Stromal cell of bone marrow (primary cell): ENCODE measurements around the gene SMURF2.
"Not testable (repeated sequence)": the region's sequence is repeated elsewhere in the genome, so short reads cannot be mapped to it uniquely, and the experiment has no call there.

ENCODE experiments used
- DNase-seq: peaks from one replicate; pipeline ENCODE4 v3.0.0-alpha.2; 2012; ENCODE audit warnings: low read depth

SMURF2 gene

GRCh38 chr17:64661976-64662773 is at the start of gene SMURF2:
TSS of gene SMURF2 (minus strand) at chr17:64662307. CDS start at chr17:64661880, 427 bp downstream.
- no peak for DNase-seq

GRCh38 chr17:64709481-64709880 is 47.4 kb upstream of the SMURF2 start:
- no peak for DNase-seq

DNA sequence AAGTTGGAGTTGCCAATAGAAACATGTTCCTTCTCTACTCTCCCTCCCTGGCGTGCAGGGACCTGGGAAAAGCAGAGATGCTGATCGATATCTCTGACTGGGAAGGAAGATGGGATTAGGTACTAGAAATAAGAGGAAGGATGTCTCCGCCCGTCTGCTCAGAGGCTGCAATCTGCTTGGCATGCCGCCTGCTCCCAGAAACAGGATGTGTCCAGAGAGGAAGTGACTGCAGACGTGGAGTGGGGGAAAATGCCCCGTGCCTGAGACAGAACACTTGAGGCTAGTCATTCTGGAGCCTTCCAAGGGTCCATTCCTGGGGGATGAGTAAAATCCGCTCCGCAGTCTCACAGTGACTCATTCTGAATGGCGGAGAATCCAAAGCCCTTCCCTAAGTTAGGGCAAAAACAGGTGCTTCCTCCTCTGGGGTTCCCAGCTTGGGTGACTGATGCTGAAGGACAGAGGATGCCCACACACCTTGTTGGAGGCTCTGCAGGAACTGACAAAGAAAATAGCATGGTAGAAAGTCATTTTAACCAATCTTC is 45.0 kb upstream of the SMURF2 start:
- peak; percentile 99 for DNase-seq

GRCh38 chr17:64706224-64707049 is 44.3 kb upstream of the SMURF2 start:
- no peak for DNase-seq

DNA sequence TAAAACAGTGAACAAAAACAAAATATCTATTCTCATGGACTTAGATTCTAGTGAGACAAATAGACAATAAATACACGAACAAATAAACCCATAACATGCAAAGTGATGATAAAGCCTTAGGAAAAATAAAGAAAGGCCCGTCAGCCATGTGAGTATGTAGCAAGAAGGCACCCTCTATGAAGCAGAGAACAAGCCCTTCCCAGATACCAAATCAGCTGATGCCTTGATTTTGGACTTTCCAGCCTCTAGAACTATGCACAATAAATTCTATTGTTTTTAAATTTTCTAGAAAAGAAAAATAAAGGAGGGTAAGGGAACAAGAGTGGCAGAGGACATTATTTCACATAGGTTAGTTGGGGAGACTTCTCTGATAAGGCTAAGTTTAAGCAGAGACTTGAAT is 40.7 kb upstream of the SMURF2 start:
- DNase-seq: no peak

DNA sequence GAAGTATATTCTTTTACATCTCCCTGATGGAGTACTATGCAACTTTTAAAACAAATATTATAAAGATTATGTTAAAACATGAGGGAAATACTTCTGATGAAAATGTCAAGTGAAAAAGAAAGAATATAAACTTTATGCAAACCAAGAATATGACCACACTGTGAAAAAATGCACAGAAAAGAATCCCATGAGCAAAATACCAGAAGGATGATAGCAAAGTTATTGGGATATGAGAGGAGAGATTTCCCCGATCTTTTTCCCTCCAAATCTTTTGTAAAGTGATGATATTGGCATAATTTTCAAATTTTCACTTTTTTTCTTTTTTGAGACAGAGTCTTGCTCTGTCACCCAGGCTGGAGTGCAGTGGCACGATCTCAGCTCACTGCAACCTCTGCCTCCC is 36.6 kb upstream of the SMURF2 start:
- DNase-seq: no peak

DNA sequence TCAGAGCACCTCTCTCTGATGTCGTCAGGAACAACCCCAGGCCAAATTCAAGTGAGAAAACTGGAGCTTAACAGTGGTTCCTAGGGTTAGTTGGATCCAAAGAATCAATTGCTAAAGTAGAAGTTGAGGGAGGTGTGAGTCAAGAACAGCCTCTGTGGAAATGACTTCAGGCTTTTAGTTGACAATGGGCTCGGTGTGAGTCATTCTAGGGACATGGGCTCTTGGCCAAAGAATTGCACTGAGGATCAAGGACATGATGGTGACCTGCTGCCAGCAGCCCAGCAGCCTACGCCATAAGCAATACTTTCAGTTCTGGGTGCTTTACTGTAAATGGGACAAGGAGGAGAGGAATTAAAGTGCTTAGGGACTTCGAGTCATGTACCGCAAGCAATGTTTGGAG is 32.1 kb upstream of the SMURF2 start:
- peak; percentile 72 for DNase-seq

GRCh38 chr17:64692187-64692586 is 30.1 kb upstream of the SMURF2 start:
- DNase-seq: no peak

GRCh38 chr17:64689106-64689505 is 27.0 kb upstream of the SMURF2 start:
- DNase-seq: no peak

- no peak for DNase-seq
Observed at GRCh38 chr17:64688481-64688880, 26.4 kb upstream of the SMURF2 start.

- peak; percentile 63 for DNase-seq
Observed at GRCh38 chr17:64687961-64688360, 25.9 kb upstream of the SMURF2 start.

GRCh38 chr17:64687376-64687775 is 25.3 kb upstream of the SMURF2 start:
- DNase-seq: no peak

DNA sequence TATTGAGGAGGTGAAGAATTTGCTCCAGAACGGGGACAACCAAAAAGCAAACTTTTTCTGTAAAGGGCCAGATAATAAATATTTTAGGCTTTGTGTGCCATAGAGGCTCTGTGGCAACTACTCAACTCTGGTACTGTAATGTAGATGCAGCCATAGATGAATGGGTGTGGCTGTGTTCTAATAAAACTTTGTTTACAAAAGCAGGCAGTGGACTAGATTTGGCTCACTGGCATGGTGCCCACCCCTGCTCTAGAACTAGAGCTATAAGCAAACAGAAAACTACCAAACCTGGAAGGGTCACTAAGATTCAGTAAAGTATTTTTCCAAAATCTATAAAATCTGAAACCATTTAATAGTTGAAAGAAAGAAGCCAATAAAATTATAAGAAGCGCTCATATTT is 24.6 kb upstream of the SMURF2 start:
- no peak for DNase-seq

DNA sequence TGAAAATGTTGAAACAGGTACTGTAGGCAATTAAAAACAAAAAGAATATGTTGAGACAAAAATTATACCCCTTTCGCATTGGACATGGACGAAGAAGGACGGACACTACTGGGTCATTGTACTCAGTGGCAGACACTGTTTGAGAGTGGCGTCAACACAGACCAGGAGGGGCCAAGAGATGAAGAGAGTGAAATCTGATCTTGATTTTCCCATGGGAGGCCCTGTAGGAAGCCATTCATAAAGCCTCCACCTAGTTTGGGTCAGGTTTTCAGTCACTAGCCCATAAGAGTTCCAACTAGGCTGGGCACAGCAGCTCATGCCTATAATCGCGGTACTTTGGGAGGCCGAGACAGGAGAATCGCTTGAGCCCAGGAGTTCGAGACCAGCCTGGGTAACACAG is 23.6 kb upstream of the SMURF2 start:
- DNase-seq: no peak

GRCh38 chr17:64683796-64684195 is 21.7 kb upstream of the SMURF2 start:
- DNase-seq: no peak

- no peak for DNase-seq
Observed at GRCh38 chr17:64682261-64683181, 20.4 kb upstream of the SMURF2 start.

- DNase-seq: peak; percentile 99
Observed at GRCh38 chr17:64679710-64680216, 17.7 kb upstream of the SMURF2 start.

DNA sequence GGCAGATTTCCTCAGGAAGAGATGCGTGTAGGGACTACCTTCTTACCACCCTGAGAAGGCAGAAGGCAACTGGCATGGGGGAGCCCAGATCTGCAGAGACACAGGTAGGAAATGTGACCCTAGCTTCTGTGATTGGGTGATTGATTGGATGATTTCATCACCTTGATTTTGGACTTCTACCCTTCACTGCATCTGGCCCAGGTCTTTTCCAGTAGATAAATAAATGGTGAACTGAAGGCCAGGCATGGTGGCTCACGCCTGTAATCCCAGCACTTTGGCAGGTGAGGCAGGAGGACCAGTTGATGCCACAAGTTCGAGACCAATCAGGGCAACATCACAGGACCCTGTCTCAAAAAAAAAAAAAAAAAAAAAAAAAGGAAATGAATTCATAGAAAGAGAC is 14.7 kb upstream of the SMURF2 start:
- DNase-seq: no peak

- not testable (repeated sequence) for DNase-seq
Observed at GRCh38 chr17:64670843-64671590, 8.9 kb upstream of the SMURF2 start.

DNA sequence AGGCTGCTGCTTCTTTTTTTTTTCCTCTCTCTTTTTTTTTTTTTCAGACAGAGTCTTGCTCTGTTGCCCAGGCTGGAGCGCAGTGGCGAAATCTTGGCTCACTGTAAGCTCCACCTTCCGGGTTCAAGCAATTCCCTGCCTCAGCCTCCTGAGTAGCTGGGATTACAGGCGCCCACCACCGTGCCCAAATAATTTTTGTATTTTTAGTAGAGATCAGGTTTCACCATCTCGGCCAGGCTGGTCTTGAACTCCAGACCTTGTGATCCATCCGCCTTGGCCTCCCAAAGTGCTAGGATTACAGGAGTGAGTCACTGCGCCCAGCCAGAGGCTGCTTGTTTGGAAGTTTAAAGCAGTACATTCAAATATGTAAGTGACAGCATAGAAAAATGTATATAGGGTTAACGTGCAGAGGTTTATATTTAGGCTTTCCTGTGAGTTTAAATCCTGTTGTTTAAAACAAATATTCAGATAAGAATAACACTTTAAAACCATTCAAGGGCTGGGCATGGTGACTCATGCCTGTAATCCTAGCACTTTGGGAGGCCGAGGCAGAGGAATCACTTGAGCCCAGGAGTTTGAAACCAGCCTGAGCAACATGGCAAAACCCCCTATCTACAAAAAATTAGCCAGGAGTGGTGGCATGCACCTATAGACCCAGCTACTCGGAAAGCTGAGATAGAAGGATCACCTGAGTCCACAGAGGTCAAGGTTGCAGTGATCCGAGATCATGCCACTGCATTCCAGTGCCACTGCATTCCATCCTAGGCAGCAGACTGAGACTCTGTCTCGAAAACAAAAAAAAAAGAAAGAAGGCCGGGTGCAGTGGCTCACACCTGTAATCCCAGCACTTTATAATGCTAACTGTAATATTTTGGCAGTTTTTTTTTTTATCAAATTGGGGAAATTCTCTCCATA is 6.0 kb upstream of the SMURF2 start:
- DNase-seq: not testable (repeated sequence)
